Peyer's patch (tissue), 4 donors: Measurements from ENCODE around the gene LCLAT1. TPM values are rescaled to one million over a fixed set of nuclear protein-coding genes. Genes with fewer than 3 reads are reported as not detected.

Experiments
- DNase-seq, 3 donors: peaks; one replicate each; pipeline ENCODE4 v3.0.0-alpha.2; 2017 to 2019
- H3K27ac ChIP-seq, 4 donors: fragments of 200-600 bp; sonication (generic); one replicate each; pipeline ENCODE4 v1.5.1; 2016 to 2019
- H3K27me3 ChIP-seq, 2 donors: fragments of 200-600 bp; sonication (generic); one replicate each; pipeline ENCODE4 v1.5.1; 2019
- H3K36me3 ChIP-seq, 3 donors: fragments of 200-600 bp; sonication (generic); one replicate each; pipeline ENCODE4 v1.5.1; 2016 to 2019
- H3K4me1 ChIP-seq, 4 donors: fragments of 200-600 bp; sonication (generic); one replicate each; pipeline ENCODE4 v1.5.1; 2016 to 2019
- H3K4me3 ChIP-seq, 4 donors: fragments of 200-600 bp; sonication (generic); 1 replicate in 3 of 4; 2 replicates in 1 of 4; pipeline ENCODE4 v1.5.1; 2016 to 2019; ENCODE audit warnings: mild to moderate bottlenecking in 1 of 4
- H3K9me3 ChIP-seq, 4 donors: fragments of 200-600 bp; sonication (generic); one replicate each; pipeline ENCODE4 v1.5.1; 2016 to 2019; ENCODE audit warnings: mild to moderate bottlenecking in 1 of 4
- CTCF ChIP-seq, 6 experiments: fragments of 450-650 bp in 4 of 6; fragments of 200-600 bp in 2 of 6; sonication (generic) in 1 of 6; IDR thresholded peaks; one replicate each; pipeline ENCODE4 v1.5.1; 2017 to 2019; ENCODE audit warnings: antibody characterized with exemption in 6 of 6, mild to moderate bottlenecking in 3 of 6, moderate library complexity in 1 of 6
- POLR2A ChIP-seq, 2 donors: fragments of 450-650 bp; IDR thresholded peaks; one replicate each; pipeline ENCODE4 v1.5.1; 2017; ENCODE audit warnings: antibody characterized with exemption in 2 of 2, mild to moderate bottlenecking in 2 of 2, moderate library complexity in 2 of 2
- total RNA-seq, 4 donors: library from RNA; depleted of rRNA; stranded (reverse); fragments of >200 nt; gene quantifications; one replicate each; pipeline ENCODE4 v1.1.0, GENCODE V29; 2016

LCLAT1 gene
- total RNA-seq, 4 donors from 2014 or later: 10.7 to 60.8 (median 24.9) TPM

- Histone ChIP-seq H3K27ac (no peak overlapping the region), H3K4me3 (no peak overlapping the region), H3K9me3 (no peaks in the 10 kb centered on the region), H3K36me3 (no peaks in the 10 kb centered on the region), H3K4me1 (peaks cover 0 to 3% (median 0%) of the 10 kb centered on the region in 4 donors), H3K27me3 (no peaks in the 10 kb centered on the region)
- peak in 2 of 6 experiments; percentile 4 to 10 for TF ChIP-seq CTCF (IDR thresholded peaks at IDR 0.05)
- TF ChIP-seq POLR2A (IDR thresholded peaks at IDR 0.05): no peak
- DNase-seq: no peak
Measured at GRCh38 chr2:30472326-30472725, 25.3 kb downstream of the LCLAT1 start.

DNA sequence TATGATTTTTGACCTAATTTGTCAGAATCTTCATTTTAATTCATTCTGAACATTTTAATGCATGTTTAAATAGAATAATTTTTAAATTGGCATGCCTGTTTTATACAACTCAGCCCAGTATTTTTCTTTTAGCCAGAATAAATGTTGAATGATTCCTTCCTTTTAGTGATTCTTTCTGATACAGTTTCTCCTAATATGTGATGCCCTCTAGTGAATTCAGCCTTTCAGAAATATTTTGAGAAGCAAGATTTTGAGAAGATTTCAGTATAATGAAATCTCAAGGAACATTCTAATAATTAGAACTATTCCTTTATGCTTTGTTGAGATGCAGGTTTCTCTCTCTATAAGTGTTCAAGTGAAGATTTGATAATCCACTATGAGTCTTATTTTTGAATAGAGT, 28.5 kb downstream of the LCLAT1 start:
- Histone ChIP-seq H3K4me3 (no peak overlapping the region), H3K4me1 (peaks cover 0 to 3% (median 0%) of the 10 kb centered on the region in 4 donors), H3K36me3 (no peaks in the 10 kb centered on the region), H3K27ac (no peak overlapping the region), H3K27me3 (no peaks in the 10 kb centered on the region), H3K9me3 (no peaks in the 10 kb centered on the region)
- no peak for DNase-seq
- TF ChIP-seq CTCF (IDR thresholded peaks at IDR 0.05) (peak in 1 of 6 experiments; percentile 10), POLR2A (IDR thresholded peaks at IDR 0.05) (no peak)

GRCh38 chr2:30476636-30477035, 29.6 kb downstream of the LCLAT1 start:
- TF ChIP-seq CTCF (IDR thresholded peaks at IDR 0.05) (no peak), POLR2A (IDR thresholded peaks at IDR 0.05) (no peak)
- H3K27ac ChIP-seq: no peak overlapping the region
- no peaks in the 10 kb centered on the region for H3K27me3 ChIP-seq
- H3K4me3 ChIP-seq: no peak overlapping the region
- H3K9me3 ChIP-seq: no peaks in the 10 kb centered on the region
- DNase-seq: no peak
- H3K4me1 ChIP-seq: peaks cover 0 to 5% (median 1%) of the 10 kb centered on the region in 4 donors
- H3K36me3 ChIP-seq: no peaks in the 10 kb centered on the region

GRCh38 chr2:30480703-30481322, 33.8 kb downstream of the LCLAT1 start:
- no peak overlapping the region for H3K4me3 ChIP-seq
- peaks cover 0 to 9% (median 0%) of the 10 kb centered on the region in 4 donors for H3K4me1 ChIP-seq
- no peaks in the 10 kb centered on the region for H3K36me3 ChIP-seq
- H3K27ac ChIP-seq: peak overlapping the region in 2 of 4 donors; percentile 3 to 33
- H3K9me3 ChIP-seq: no peaks in the 10 kb centered on the region
- DNase-seq: no peak
- no peaks in the 10 kb centered on the region for H3K27me3 ChIP-seq
- TF ChIP-seq CTCF (IDR thresholded peaks at IDR 0.05) (no peak), POLR2A (IDR thresholded peaks at IDR 0.05) (no peak)

DNA sequence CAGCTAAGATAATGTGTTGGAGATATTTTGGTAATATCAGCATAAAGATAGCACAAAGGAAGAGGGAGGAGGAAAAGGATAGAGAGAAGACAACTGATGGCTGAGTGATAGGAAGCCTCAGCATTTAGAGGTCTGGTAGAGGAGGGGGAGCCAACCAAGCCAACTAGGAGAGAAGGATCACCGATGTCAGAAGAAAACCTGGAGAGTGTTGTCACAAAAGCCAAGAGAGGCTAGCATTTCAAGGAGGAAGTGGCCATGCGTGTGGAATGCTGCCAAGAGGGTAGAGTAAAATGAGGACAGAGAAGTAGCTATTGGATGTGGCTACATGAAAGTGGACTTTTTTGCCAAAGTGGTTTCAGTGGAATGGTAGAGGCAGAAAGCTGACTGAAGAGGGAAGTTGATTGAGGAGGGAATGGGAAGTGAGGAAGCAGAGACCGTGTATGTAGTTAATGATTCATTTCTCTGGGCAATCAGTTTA, 34.3 kb downstream of the LCLAT1 start:
- H3K27ac ChIP-seq: peak overlapping the region in 2 of 4 donors; percentile 3 to 33
- TF ChIP-seq POLR2A (IDR thresholded peaks at IDR 0.05): no peak
- no peak for TF ChIP-seq CTCF (IDR thresholded peaks at IDR 0.05)

More for the DNA sequence above, 34.3 kb downstream of the LCLAT1 start:
- Histone ChIP-seq H3K27me3 (no peaks in the 10 kb centered on the region), H3K9me3 (no peaks in the 10 kb centered on the region), H3K4me1 (peaks cover 0 to 9% (median 0%) of the 10 kb centered on the region in 4 donors), H3K4me3 (no peak overlapping the region), H3K36me3 (no peaks in the 10 kb centered on the region)
- peak in 1 of 3 donors; percentile 51 for DNase-seq
